Stomach (tissue), 4 donors: ENCODE results near the gene PDGFD.

Source experiments
- CTCF ChIP-seq, 7 experiments: fragments of 450-650 bp in 4 of 7; fragments of 200-600 bp in 3 of 7; sonication (generic) in 3 of 7; IDR thresholded peaks; one replicate each; pipeline ENCODE4 v1.5.1; 2016 to 2019; ENCODE audit warnings: antibody characterized with exemption in 7 of 7, control low read depth in 2 of 7, mild to moderate bottlenecking in 1 of 7
- POLR2A ChIP-seq, 4 donors: fragments of 450-650 bp; IDR thresholded peaks; one replicate each; pipeline ENCODE4 v1.6.1; 2016; ENCODE audit warnings: antibody characterized with exemption in 4 of 4, control low read depth in 2 of 4, mild to moderate bottlenecking in 1 of 4, moderate library complexity in 1 of 4
- POLR2AphosphoS5 ChIP-seq, 3 donors: sonication (generic); formaldehyde crosslinking; IDR thresholded peaks; one replicate each; pipeline ENCODE4 v1.6.1; 2016; ENCODE audit warnings: antibody characterized with exemption in 3 of 3

- TF ChIP-seq CTCF (IDR thresholded peaks at IDR 0.05) (no peak), POLR2A (IDR thresholded peaks at IDR 0.05) (no peak), POLR2AphosphoS5 (IDR thresholded peaks at IDR 0.05) (no peak)
These were observed 271.3 kb downstream of the PDGFD start for GRCh38 chr11:103892603-103893002.
